ENCODE measurements around the gene CNTNAP2. TPM values are rescaled to one million over a fixed set of nuclear protein-coding genes. Genes with fewer than 3 reads are reported as not detected.

The CNTNAP2 gene
- total and polyA plus RNA-seq, 3 donors from 2014 or later = 4.3 to 6.1 (median 4.4) TPM

DNA sequence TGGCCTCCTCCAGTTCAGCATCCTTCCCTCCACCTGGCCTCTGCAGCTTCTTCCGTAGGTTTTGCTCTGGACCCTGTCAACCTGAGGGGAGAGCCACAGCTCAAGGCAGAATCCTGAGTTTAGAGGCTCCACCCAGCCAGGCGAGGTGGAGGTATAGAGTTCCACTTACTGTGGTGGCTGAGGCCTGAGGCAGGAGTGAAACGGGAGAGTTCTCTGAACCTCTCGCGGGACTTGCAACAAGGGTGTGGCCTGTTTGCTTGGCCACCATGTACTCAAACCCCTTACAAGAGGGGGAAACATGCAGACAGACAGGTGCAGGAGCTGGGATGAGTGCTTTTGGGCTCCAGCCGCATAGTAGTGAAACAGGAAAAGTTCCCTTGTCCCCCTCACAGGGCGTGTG, 2320.0 kb downstream of the CNTNAP2 start:
- no peak for DNase-seq
- Histone ChIP-seq H3K27me3 (no peaks in the 10 kb centered on the region), H3K27ac (no peak overlapping the region), H3K4me1 (no peaks in the 10 kb centered on the region), H3K9me3 (no peaks in the 10 kb centered on the region), H3K36me3 (ENCODE audit: low read depth, missing control alignments) (no peaks in the 10 kb centered on the region), H3K4me3 (no peak overlapping the region)
- intact Hi-C loops (cut with DNase I; ENCODE audit: low total_unique reads) = no loop called here
- no peak for TF ChIP-seq POLR2A (IDR thresholded peaks at IDR 0.05)
- TF ChIP-seq, protein P1, sequence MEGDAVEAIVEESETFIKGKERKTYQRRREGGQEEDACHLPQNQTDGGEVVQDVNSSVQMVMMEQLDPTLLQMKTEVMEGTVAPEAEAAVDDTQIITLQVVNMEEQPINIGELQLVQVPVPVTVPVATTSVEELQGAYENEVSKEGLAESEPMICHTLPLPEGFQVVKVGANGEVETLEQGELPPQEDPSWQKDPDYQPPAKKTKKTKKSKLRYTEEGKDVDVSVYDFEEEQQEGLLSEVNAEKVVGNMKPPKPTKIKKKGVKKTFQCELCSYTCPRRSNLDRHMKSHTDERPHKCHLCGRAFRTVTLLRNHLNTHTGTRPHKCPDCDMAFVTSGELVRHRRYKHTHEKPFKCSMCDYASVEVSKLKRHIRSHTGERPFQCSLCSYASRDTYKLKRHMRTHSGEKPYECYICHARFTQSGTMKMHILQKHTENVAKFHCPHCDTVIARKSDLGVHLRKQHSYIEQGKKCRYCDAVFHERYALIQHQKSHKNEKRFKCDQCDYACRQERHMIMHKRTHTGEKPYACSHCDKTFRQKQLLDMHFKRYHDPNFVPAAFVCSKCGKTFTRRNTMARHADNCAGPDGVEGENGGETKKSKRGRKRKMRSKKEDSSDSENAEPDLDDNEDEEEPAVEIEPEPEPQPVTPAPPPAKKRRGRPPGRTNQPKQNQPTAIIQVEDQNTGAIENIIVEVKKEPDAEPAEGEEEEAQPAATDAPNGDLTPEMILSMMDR (IDR thresholded peaks at IDR 0.05) = no peak
- 87 to 90% methylated on average over 2 to 7 of the region's 7 CpGs for WGBS, 2 donors

DNA sequence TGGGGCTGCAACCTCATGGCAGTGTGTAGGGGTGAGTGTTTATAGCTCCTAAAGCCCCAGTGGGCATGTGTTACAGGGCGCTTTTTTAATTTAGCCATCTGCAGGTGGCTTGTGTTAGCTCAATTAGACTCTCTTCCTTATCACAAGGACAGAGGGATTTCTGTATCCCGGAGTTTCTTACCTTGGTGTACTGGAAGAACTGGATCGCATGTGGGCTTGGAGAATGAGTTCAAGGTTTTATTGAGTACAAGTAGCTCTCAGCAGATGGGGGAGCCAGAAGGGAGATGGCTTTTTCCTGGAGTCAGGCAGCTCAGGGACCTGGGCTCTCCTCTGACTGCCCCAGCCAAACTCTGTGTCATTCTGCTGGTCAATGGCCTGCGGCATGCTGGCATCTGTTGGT, 2320.4 kb downstream of the CNTNAP2 start:
- no peaks in the 10 kb centered on the region for H3K9me3 ChIP-seq
- no peaks in the 10 kb centered on the region for H3K36me3 ChIP-seq (ENCODE audit: low read depth, missing control alignments)
- no peak for TF ChIP-seq POLR2A (IDR thresholded peaks at IDR 0.05)
- TF ChIP-seq, protein P1 (IDR thresholded peaks at IDR 0.05) = no peak
- H3K4me3 ChIP-seq = no peak overlapping the region
- no peaks in the 10 kb centered on the region for H3K27me3 ChIP-seq
- DNase-seq = no peak
- intact Hi-C loops (cut with DNase I; ENCODE audit: low total_unique reads) = no loop called here
- H3K4me1 ChIP-seq = no peaks in the 10 kb centered on the region
- WGBS, 2 donors = 65 to 71% methylated on average over 3 to 4 of the region's 4 CpGs
- H3K27ac ChIP-seq = no peak overlapping the region

DNA sequence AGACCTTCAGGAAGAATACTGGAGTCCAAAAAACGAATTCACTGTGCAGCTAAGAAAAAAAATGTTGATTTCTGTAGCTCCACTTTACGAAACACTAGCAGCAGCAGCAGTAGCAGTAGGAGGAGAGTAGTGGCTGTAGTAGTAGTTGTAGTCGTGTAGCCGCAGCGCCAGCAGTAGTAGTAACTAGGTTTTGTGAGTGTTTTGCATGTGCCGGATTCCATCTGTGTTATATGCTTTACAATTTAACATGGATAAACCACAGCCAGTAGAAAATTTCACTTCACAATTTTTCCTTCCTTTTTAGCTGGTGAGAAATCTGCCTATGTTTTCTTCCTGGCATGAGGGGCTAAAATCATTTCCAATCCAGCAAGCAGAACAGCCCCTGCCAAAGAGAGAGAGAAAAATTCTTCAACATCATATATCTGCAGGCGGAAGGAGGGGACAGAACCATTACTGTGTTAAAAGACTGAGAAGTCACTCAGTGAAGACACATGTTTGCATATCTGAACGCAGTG, 2325.6 kb downstream of the CNTNAP2 start:
- intact Hi-C loops (cut with DNase I; ENCODE audit: low total_unique reads) = no loop called here
- no peak overlapping the region for H3K4me3 ChIP-seq
- no peak for TF ChIP-seq POLR2A (IDR thresholded peaks at IDR 0.05)
- TF ChIP-seq, protein P1 (IDR thresholded peaks at IDR 0.05) = no peak
- no peaks in the 10 kb centered on the region for H3K27me3 ChIP-seq
- DNase-seq = no peak
- H3K4me1 ChIP-seq = no peaks in the 10 kb centered on the region
- H3K27ac ChIP-seq = no peak overlapping the region
- no peaks in the 10 kb centered on the region for H3K36me3 ChIP-seq (ENCODE audit: low read depth, missing control alignments)
- no peaks in the 10 kb centered on the region for H3K9me3 ChIP-seq
- 79 to 85% methylated on average over 8 of the region's 8 CpGs for WGBS, 2 donors

DNA sequence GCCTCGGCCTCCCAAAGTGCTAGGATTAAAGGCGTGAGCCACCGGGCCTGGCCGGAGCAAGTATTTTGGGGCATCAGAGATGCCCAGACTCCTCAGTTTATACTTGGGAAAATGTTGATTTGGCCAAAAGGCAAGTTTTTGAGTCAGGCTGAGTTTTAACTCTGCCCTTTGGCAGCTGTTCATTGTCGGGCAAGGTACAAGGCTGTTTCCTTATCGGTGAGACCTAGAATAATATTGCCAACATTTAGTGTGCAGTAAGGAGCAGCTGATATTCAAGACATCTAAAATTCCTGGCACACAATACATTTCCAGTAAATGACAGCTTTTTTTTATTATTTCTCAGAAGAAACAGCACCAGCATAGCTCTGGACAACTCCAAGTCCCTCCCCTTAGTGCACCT, 2326.3 kb downstream of the CNTNAP2 start:
- no peak for DNase-seq
- H3K36me3 ChIP-seq (ENCODE audit: low read depth, missing control alignments) = no peaks in the 10 kb centered on the region
- no peaks in the 10 kb centered on the region for H3K27me3 ChIP-seq
- H3K9me3 ChIP-seq = no peaks in the 10 kb centered on the region
- intact Hi-C loops (cut with DNase I; ENCODE audit: low total_unique reads) = no loop called here
- WGBS, 2 donors = 85 to 91% methylated on average over 6 of the region's 6 CpGs
- H3K4me3 ChIP-seq = no peak overlapping the region
- no peak overlapping the region for H3K27ac ChIP-seq
- TF ChIP-seq POLR2A (IDR thresholded peaks at IDR 0.05) = no peak
- TF ChIP-seq, protein P1 (IDR thresholded peaks at IDR 0.05) = no peak
- no peaks in the 10 kb centered on the region for H3K4me1 ChIP-seq

Data from testis (tissue), 3 donors.